Spleen (tissue), 7 donors: ENCODE data around the gene PLCD1.

Experiments
- CTCF ChIP-seq, 11 experiments: fragments of 200-600 bp in 7 of 11; fragments of 450-650 bp in 4 of 11; sonication (generic) in 4 of 11; IDR thresholded peaks in 8 of 11; conservative IDR thresholded peaks in 3 of 11; 1 replicate in 7 of 11; 2 replicates in 4 of 11; pipeline versions ENCODE4 v1.4.0 to v1.8.0; 2016 to 2021; ENCODE audit warnings: antibody characterized with exemption in 11 of 11, inconsistent platforms in 4 of 11, mild to moderate bottlenecking in 1 of 11
- POLR2A ChIP-seq, 3 donors: fragments of 450-650 bp; IDR thresholded peaks; one replicate each; pipeline ENCODE4 v1.5.1; 2017; ENCODE audit warnings: antibody characterized with exemption in 3 of 3, mild to moderate bottlenecking in 1 of 3
- POLR2AphosphoS5 ChIP-seq, 3 donors: sonication (generic); formaldehyde crosslinking; IDR thresholded peaks; one replicate each; pipeline ENCODE4 v1.5.1; 2017; ENCODE audit warnings: antibody characterized with exemption in 3 of 3
- donor health status: DM: no; HTN: no; CAD: no; lungs with moderate emphysema.
- donor health status: DM: no; HTN: no; CAD: no.
- donor health status: DM: no; HTN: no; CAD: no.

GRCh38 chr3:37969596-37970100 lies 59.8 kb downstream of the PLCD1 start:
- no peak for TF ChIP-seq POLR2A (IDR thresholded peaks at IDR 0.05)
- no peak for TF ChIP-seq CTCF (IDR thresholded peaks at IDR 0.05 in 8 of 11, conservative IDR thresholded peaks at IDR 0.05 in 3 of 11)
- TF ChIP-seq POLR2AphosphoS5 (IDR thresholded peaks at IDR 0.05), result peak in 1 of 3 donors; percentile 3
